SK-N-SH treated with all-trans-retinoic acid at 6 μM for 48 hours (cell line): Measurements from ENCODE around the gene PEX13.

Experiments
- ATAC-seq: fragments of 200-7000 bp; cut with Tn5 transposase; 3 replicates; pipeline ENCODE4 v1.9.1; 2020; ENCODE audit warnings: mild to moderate bottlenecking, moderate library complexity
- BACH2 ChIP-seq: fragments of 250-450 bp; sonication (Bioruptor Pico); IDR thresholded peaks from 2 replicates; pipeline ENCODE4 v1.9.0; 2021; ENCODE audit warnings: mild to moderate bottlenecking, borderline replicate concordance
- CSDC2 ChIP-seq: fragments of 250-450 bp; sonication (Bioruptor Pico); IDR thresholded peaks from 2 replicates; pipeline ENCODE4 v1.5.0; 2020; ENCODE audit warnings: mild to moderate bottlenecking, moderate library complexity
- CSRNP3 ChIP-seq: fragments of 250-450 bp; sonication (Bioruptor Pico); IDR thresholded peaks from 2 replicates; pipeline ENCODE4 v1.5.1; 2021; ENCODE audit warnings: mild to moderate bottlenecking, moderate library complexity
- ESRRG ChIP-seq: fragments of 250-450 bp; sonication (Bioruptor Pico); IDR thresholded peaks from 2 replicates; pipeline ENCODE4 v1.6.1; 2021; ENCODE audit warnings: mild to moderate bottlenecking
- GLIS3 ChIP-seq: fragments of 250-450 bp; sonication (Bioruptor Pico); IDR thresholded peaks from 2 replicates; pipeline ENCODE4 v1.5.0; 2020; ENCODE audit warnings: mild to moderate bottlenecking, moderate library complexity
- ISL1 ChIP-seq: fragments of 250-450 bp; sonication (Bioruptor Pico); IDR thresholded peaks from 2 replicates; pipeline ENCODE4 v2.1.2; 2022; ENCODE audit warnings: mild to moderate bottlenecking, moderate library complexity
- OSR1 ChIP-seq: fragments of 250-450 bp; sonication (Bioruptor Pico); IDR thresholded peaks from 2 replicates; pipeline ENCODE4 v1.8.0; 2022; ENCODE audit warnings: moderate library complexity, mild to moderate bottlenecking, inconsistent platforms
- PATZ1 ChIP-seq: fragments of 250-450 bp; sonication (Bioruptor Pico); IDR thresholded peaks from 2 replicates; pipeline ENCODE4 v1.8.0; 2020; ENCODE audit warnings: mild to moderate bottlenecking, moderate library complexity, borderline replicate concordance
- PPARA ChIP-seq: fragments of 250-450 bp; sonication (Bioruptor Pico); IDR thresholded peaks from 2 replicates; pipeline ENCODE4 v1.5.0; 2020; ENCODE audit warnings: mild to moderate bottlenecking, borderline replicate concordance
- RARB ChIP-seq: fragments of 250-450 bp; sonication (Bioruptor Pico); IDR thresholded peaks from 2 replicates; pipeline ENCODE4 v1.8.0; 2021; ENCODE audit warnings: mild to moderate bottlenecking, moderate library complexity
- SNAI2 ChIP-seq: fragments of 250-450 bp; sonication (Bioruptor Pico); IDR thresholded peaks from 2 replicates; pipeline ENCODE4 v1.5.0; 2020; ENCODE audit warnings: mild to moderate bottlenecking, moderate library complexity
- TCF4 ChIP-seq: fragments of 250-450 bp; sonication (Bioruptor Pico); IDR thresholded peaks from 2 replicates; pipeline ENCODE4 v1.8.0; 2021; ENCODE audit warnings: mild to moderate bottlenecking, moderate library complexity, borderline replicate concordance
- TOX ChIP-seq: fragments of 250-450 bp; sonication (Bioruptor Pico); IDR thresholded peaks from 2 replicates; pipeline ENCODE4 v1.8.0; 2021; ENCODE audit warnings: mild to moderate bottlenecking, moderate library complexity, borderline replicate concordance
- TSHZ2 ChIP-seq: fragments of 250-450 bp; sonication (Bioruptor Pico); IDR thresholded peaks from 2 replicates; pipeline ENCODE4 v1.5.0; 2020; ENCODE audit warnings: mild to moderate bottlenecking, moderate library complexity
- ZC3H10 ChIP-seq: fragments of 250-450 bp; sonication (Bioruptor Pico); IDR thresholded peaks from 2 replicates; pipeline ENCODE4 v1.5.1; 2021; ENCODE audit warnings: mild to moderate bottlenecking, moderate library complexity
- ZFP3 ChIP-seq: fragments of 250-450 bp; sonication (Bioruptor Pico); IDR thresholded peaks from 2 replicates; pipeline ENCODE4 v1.5.0; 2020; ENCODE audit warnings: mild to moderate bottlenecking, moderate library complexity
- ZFP30 ChIP-seq: fragments of 450-650 bp; formaldehyde crosslinking; IDR thresholded peaks from 2 replicates; pipeline ENCODE4 v1.5.0; 2022; ENCODE audit warnings: mild to moderate bottlenecking, moderate library complexity
- ZNF565 ChIP-seq: fragments of 450-650 bp; formaldehyde crosslinking; conservative IDR thresholded peaks from 2 replicates; pipeline ENCODE4 v1.5.0; 2020; ENCODE audit warnings: low read depth, mild to moderate bottlenecking, moderate library complexity
- ZNF70 ChIP-seq: fragments of 450-650 bp; formaldehyde crosslinking; IDR thresholded peaks from 2 replicates; pipeline ENCODE4 v1.5.0; 2020; ENCODE audit warnings: mild to moderate bottlenecking, moderate library complexity
- ZNF8 ChIP-seq: fragments of 450-650 bp; formaldehyde crosslinking; IDR thresholded peaks from 2 replicates; pipeline ENCODE4 v1.5.0; 2020; ENCODE audit warnings: mild to moderate bottlenecking, moderate library complexity
- TF ChIP-seq, protein P1 (sequence below): fragments of 250-450 bp; sonication (Bioruptor Pico); IDR thresholded peaks from 2 replicates; pipeline ENCODE4 v1.5.1; 2020; ENCODE audit warnings: low read depth, mild to moderate bottlenecking, moderate library complexity

Gene PEX13

DNA sequence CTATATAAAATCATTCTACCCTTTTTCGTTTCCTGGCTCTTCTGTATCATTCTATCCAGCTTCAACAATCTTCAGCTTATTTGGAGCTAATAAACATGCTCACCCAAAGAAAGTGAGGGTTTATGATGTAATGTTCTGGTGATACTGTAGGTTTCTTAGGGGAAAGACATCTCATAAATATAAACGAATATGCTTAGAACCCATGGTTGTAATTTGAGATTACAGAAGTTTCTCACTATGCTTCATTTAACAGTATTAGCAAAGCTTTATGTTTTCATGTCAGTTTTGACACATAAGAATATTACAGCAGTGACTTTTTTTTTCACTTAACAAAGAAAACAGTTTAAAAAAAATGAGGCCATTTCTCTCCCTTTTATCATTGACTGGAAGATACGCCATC is 11.8 kb upstream of the PEX13 start:
- ATAC-seq, result no peak
- TF ChIP-seq ZC3H10 (CRISPR knock-in tag), result no peak
- TF ChIP-seq OSR1, result no peak
- no peak for TF ChIP-seq ZNF565 (CRISPR knock-in tag)
- TF ChIP-seq PPARA, result no peak

DNA sequence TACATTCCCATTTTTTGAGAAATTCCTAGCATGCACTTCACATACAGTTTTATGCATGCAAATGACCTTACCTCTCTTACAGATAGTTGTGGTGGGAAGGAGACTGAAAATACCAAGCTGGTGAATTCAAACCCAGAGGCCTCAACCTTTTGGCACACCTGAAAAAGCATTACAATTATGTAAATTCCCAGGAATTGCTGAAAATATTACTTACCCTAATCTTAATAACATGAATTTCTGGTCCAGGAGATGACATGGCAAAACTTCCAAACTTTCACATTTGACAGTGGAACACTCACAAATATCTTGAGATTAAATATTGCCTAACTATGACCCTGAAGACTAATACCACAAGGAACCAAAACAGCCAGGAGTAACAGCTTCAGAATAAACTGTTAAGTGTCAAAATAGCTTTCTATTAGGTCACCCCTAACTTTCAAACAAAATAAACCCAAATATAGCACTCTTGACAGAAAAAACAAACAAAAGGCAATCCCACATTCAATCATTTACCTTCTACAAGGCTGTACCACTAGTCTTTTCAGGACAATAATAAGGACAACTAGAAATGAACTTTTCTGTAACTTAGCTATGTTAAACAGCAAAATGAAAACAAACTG is 10.9 kb upstream of the PEX13 start:
- TF ChIP-seq GLIS3 (CRISPR knock-in tag) (no peak), TOX (CRISPR knock-in tag) (no peak), ZNF565 (CRISPR knock-in tag) (no peak), TSHZ2 (CRISPR knock-in tag) (no peak), ZNF8 (CRISPR knock-in tag) (no peak), CSDC2 (CRISPR knock-in tag) (no peak), ZFP3 (CRISPR knock-in tag) (no peak), PATZ1 (no peak), TCF4 (CRISPR knock-in tag) (no peak), RARB (CRISPR knock-in tag) (no peak), CSRNP3 (CRISPR knock-in tag) (no peak), ZFP30 (CRISPR knock-in tag) (no peak), ZNF70 (CRISPR knock-in tag) (no peak), BACH2 (CRISPR knock-in tag) (no peak), PPARA (no peak), ESRRG (CRISPR knock-in tag) (no peak), SNAI2 (CRISPR knock-in tag) (no peak)
- TF ChIP-seq, protein P1, sequence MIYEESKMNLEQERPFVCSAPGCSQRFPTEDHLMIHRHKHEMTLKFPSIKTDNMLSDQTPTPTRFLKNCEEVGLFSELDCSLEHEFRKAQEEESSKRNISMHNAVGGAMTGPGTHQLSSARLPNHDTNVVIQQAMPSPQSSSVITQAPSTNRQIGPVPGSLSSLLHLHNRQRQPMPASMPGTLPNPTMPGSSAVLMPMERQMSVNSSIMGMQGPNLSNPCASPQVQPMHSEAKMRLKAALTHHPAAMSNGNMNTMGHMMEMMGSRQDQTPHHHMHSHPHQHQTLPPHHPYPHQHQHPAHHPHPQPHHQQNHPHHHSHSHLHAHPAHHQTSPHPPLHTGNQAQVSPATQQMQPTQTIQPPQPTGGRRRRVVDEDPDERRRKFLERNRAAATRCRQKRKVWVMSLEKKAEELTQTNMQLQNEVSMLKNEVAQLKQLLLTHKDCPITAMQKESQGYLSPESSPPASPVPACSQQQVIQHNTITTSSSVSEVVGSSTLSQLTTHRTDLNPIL (CRISPR knock-in tag), result no peak

DNA sequence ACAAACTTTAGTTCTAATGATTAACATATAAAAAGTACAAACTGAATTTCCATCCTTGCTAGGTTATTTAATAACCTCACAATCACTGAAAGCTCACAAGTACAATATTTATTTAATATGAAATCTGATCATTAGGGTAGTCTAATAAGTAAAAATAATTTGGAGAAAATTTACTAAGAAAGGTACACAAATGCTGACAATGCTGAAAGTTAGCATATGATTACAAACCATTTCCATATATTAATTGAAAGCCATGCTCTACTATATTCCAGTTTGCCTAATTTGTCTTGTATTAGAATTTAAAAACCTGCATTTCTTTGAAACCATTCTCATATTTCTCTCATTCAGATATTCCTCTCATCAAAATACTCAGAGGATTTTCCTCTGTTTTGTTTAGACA is 8.2 kb upstream of the PEX13 start:
- no peak for TF ChIP-seq SNAI2 (CRISPR knock-in tag)
- TF ChIP-seq CSDC2 (CRISPR knock-in tag), result no peak
- TF ChIP-seq TSHZ2 (CRISPR knock-in tag), result no peak
- TF ChIP-seq ISL1 (CRISPR knock-in tag), result no peak
- TF ChIP-seq TCF4 (CRISPR knock-in tag), result no peak
- no peak for TF ChIP-seq ZFP3 (CRISPR knock-in tag)
- TF ChIP-seq, protein P1 (CRISPR knock-in tag), result no peak
- TF ChIP-seq, all 23 proteins: peak for 0
- ATAC-seq, result no peak

More for the DNA sequence above, 10.9 kb upstream of the PEX13 start:
- ATAC-seq, result no peak
